ENCODE results near the gene RTBDN.

The RTBDN gene

DNA sequence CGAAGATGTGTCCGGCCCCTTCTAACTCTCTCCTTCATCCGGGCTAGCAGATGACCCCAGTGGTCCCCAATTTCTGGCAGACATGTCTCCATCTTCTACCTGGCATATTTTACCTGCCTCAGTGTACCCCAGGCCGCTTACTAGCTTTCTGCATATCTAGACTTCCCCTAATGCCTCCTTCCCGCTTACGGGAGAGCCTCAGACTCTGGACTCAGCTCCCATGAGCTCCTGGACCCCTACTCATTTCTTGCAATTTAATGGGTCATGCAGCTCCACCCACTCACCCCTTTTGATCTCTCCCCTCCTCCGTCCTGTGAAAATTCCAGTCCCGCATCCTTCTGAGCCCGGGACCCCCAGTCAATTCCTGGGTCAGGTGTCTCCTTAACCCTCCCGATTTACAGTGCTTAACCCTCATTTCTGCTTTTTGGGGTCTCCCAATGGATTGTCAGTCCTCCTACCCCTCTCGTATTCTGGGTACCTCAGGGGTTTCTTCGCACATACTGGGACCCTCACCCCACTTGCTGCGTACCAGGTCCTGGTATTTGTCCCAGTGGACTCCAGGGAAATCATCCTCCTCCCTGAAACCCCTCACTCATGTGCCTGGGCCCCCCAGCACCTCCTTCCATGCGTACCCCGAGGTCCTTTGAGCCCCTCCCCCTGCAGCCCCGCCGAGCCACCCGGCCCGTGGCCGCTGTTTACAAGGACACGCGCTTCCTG is 43.6 kb downstream of the RTBDN start:
- DNase-seq, result no peak

DNA sequence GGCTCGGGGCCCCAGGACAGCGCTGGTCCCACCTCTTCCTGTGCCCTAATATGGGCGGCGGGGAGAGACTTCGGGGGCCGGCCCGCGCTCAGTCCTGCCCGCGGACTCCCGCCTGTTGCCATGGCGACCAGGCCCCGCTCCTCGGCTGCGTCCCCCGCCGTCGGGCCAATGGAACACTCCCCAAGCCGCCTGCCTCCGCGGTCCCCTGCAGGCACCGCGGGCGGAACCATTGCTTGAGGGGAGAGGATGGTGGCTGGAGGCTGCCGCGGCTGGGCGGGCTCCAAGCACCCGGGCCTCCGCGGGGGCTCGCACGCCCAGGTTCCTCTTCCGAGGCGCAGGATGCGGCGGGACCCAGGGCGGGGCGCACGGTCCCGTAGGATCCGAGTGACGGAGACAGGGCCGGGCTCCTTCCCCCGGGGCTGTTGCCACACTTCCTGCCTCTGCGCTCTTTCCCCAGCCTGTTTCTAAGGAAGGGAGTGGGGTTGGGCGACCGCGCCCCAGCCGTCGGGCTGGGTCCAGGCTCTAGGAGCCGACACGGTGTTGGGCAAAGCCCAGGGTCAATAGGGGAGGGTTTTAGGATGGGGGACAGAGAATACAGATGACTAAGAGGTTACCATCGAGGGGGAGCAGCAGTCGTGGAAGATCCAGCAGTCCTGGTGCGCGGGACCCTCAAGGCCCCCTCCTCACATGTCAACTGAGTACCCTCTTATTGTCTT is 44.3 kb downstream of the RTBDN start:
- peak; percentile 98 for DNase-seq

DNA sequence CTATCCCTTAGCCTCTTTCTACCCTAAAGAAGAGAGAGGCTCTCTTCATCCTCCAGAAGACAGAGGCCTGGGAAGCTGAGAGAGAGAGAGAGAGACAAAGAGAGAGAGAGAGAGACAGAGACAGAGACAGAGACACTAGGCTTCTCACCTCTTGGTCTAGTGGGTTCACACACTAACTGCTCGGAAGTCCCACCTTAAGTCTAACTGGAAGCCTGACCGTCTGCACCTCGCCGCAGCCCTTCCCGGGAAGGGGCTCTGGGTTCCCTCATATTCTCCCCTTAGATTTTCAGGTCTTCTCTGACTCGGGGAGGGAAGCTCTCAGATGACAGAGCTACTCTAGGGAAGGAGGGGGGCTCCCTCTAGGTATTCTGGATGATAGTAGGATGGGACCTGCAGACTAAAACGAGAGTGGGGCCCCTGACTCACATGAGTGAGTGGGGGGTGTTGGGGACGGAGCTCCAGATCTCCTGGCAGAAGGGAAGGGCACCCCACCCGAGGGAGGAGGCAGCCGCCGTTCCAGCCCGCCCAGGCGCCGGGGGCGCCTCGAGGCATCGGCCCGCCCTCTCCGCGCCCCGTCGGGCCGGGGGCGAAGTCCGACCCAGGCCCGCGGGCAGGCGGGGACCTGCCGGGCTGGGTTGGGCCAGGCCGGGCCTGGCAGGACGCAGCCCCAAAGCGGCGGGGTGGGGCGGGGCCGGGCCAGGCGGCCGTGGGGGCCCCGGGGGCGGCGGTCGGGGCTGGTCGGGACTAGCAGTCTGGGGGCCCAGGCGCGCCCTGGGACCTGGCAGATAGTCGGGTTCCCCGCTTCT is 45.1 kb downstream of the RTBDN start:
- peak; percentile 72 for DNase-seq

DNA sequence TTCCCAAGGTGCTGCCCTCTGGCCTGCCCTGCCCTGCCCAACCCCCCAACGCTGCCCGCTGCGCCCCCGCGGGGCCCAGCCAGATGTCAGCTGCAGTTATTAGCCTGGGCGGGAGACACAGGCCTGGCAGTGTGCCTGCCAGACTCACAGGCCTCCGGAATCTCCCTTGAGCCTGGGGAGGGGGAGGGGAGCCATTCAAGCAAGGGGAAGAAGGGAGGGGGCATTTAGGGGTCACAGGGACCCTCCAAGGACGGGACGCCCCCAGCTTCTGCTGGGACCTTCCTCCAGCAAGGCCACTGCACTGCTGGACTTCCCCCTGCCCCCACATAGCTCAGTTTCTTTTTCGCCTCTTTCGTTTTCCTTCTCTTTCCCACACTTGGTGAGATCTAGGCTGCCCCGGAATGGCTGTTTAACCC is 45.7 kb downstream of the RTBDN start:
- peak; percentile 85 for DNase-seq

DNA sequence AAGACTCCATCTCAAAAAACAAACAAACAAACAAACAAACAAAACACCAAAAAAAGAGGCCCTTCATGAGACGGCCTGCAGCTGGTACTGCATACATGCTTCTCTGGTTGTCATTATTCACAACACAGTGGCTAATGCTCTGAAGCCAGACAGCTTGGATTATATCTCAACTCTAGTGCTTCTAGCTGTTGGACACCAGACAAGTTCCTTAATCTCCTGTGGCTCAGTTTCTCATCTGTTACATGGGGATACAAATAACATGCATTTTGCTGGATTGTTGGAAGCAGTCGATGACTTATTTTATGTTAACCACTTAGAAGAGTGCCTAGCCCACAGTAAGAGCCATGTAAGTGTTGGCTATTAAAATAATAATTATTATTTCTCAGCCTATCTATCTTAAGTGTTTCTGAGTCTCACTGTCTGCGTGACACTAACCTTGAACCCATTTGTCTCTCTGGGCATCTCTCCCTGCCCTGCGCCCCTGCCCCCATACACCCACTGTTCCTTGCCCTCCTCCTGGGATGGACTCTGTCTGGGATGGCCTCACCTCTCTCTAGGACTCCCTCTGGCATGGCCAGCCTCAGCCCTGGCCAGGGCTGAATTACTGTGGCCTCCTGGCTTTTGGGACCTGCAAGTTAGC is 46.2 kb downstream of the RTBDN start:
- DNase-seq, result no peak

DNA sequence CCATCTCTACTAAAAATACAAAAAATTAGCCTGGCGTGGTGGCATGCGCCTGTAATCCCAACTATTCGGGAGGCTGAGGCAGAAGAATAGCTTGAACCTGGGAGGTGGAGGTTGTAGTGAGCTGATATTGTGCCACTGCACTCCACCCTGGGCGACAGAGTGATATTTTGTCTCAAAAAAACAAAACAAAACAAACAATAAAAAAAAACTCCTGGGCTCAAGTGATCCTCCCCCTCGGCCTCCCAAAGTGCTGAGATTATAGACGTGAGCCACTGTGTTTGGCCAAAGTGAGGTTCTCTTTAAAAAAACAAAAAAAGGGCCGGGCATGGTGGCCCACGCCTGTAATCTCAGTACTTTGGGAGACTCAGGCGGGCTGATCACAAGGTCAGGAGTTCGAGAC is 46.9 kb downstream of the RTBDN start:
- DNase-seq, result no peak

DNA sequence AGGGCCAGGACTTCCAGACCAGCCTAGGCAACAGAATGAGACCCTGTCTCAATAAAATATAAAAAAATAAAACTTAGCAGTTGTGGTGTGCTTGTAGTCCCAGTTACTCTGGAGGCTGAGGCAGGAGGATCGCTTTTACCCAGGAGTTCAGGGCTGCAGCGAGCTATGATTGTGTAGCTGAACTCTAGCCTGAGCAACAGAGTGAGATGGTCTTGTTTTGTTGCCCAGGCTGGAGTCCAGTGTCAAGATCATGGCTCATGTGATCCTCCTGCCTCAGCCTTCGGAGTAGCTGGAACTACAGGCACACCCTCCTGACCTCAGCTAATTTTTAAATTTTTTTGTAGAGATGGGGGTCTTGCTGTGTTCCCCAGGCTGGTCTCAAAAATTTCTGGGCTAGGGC is 47.4 kb downstream of the RTBDN start:
- no peak for DNase-seq

DNA sequence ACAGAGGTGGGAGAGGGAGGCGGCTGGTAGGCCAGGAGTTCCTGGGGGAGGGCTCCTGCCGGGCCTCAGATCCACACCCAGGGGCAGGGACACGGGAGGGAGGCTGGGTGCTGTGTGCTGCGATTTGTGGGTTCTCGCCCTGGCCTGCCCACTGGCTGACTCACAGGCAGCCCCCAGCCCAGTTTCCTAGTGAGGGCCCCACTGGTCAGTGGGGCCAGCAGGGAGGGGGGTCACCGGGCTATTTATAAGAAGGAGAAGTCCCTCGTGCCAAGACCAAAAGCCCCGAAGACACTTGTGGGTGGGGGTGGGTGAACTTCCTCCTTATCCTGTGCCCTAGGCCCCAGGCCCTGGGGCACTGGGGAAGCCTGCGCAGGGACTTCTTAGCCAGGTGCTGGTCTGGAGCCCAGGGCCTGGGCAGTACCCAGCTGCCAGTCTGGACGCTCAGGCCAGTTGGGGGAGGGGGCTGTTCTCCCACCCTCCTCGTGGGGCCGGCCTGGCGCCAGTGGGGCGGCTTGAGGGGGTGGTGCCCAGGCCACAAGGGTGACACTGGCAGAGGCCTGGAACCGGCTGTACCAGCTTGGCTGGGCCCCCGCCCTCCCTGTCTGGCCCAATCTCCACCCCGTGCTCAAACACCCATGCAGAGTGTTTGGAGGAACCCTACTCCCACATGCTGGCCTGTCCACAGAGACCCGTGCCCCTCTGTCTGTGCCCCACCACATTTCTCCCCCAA is 48.1 kb downstream of the RTBDN start:
- DNase-seq, result peak; percentile 53

DNA sequence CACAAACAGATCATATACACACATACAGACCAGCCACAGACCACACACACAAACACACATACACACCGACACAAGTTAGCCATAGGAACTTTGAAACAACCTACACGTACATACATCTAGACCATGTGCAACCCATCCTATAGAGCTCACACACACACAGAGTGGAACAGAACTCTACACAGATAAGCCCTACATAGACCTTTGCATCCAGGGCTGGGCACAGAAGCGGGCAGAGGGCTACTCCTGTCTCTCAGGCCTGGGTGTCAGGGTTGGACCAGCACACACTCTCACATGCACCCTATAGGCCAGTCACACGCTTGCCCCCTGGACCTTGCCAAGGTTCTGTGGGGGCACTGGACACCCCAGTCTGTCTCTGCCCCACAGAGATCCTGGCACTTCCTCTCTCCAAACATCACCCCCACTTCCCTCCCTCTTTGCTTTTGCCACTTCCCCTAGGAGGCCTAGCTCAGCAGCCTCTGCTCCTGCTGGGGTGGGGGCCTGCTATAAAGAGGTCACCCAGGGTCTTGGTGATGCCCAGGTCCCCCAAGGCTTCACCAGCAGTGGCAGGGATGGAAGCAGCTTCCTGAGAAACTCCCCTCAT is 48.8 kb downstream of the RTBDN start:
- no peak for DNase-seq

DNA sequence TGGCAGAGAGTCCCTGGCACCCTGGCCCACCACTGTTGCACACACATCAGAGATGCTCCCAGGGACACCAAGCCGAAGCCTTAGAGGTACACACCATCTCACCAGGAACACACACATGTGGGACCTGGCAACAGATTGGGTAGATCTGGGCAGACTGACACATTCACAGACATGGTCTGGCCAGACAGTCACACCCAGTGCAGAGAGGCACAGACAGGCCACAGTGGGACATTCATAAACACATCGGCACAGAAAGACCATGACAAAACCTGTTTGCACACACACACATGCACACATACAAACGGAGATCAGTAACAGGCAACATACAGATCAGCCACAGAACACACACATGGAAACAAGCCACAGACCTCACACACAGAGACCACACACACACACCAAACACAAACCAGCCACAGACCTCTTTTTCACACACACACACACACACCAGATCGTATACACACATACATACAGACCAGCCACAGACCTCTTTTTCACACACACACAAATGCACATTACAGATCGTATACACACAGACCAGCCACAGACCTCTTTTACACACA is 49.4 kb downstream of the RTBDN start:
- DNase-seq, result peak; percentile 83

DNA sequence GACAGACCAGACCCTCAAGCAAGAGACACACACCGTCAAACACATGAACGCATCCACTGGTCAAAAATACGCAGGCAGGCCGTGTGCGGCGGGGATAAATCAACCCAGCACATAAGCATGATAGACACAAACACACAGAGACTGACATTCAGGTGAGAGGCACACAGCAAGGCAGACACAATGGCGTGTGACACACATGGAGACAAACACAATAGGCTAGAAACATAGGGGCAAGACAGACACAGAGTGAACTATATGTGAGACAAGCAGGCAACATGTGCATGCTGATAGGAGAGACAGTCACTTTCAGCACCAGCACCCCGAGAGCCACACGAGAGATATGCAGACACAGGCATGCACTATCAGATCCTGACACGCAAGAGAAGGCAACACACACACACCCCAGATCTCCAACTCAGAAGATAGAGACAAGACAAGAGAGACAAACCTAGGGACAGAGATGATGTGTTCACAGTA is 49.9 kb downstream of the RTBDN start:
- DNase-seq, result peak; percentile 54

DNA sequence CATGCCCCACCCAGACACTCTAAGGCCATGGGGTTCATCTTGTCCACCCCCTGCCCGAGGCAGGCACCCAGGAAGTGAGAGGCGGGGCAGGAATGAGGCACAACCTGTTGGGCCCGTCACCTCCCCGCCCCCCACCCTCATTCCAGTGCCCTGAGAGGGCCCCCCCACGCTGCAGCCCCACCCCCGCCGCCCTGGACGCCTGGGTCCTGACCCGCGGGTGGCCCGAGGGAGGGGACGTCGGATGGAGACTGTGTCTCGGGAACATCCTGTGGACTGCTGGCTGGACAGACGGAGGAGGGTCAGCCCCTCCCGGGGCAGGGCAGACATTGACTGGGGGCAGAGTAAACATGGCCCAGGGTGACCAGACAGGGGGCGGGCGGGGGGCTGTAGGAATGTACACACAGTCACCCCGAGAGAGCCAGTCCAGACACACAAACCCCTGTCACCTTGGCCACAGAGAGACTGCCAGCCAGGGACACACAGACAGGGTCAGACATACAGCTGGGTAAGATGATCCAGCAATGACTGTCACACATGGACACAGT is 50.5 kb downstream of the RTBDN start:
- DNase-seq, result peak; percentile 57

DNA sequence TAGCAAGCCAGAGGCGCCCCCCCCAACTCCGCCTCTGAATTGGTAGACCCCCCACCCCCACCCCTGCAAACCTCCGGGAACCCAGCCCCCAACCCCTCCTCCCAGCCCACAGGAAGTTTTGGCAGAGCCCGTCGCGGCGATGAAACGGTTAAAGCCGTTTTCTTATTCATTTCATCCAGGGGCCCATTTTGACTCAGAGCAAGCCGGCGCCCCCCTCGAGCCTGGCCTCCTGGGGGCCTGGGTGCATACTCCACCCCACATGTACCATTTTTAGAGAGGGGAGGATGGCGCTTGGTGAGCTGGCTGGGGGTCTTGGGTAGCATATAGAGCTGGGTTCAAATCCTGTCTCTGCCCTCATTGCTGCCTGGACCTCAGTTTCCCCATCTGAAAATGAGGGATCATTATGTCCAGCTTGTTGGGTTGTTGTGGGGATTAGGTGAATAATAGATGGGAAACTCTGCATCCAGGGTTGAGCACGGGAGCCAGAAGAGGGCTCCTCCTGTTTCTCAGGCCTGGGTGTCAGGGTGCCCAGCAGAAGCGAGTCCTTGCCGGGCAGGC is 51.0 kb downstream of the RTBDN start:
- DNase-seq, result peak; percentile 47

DNA sequence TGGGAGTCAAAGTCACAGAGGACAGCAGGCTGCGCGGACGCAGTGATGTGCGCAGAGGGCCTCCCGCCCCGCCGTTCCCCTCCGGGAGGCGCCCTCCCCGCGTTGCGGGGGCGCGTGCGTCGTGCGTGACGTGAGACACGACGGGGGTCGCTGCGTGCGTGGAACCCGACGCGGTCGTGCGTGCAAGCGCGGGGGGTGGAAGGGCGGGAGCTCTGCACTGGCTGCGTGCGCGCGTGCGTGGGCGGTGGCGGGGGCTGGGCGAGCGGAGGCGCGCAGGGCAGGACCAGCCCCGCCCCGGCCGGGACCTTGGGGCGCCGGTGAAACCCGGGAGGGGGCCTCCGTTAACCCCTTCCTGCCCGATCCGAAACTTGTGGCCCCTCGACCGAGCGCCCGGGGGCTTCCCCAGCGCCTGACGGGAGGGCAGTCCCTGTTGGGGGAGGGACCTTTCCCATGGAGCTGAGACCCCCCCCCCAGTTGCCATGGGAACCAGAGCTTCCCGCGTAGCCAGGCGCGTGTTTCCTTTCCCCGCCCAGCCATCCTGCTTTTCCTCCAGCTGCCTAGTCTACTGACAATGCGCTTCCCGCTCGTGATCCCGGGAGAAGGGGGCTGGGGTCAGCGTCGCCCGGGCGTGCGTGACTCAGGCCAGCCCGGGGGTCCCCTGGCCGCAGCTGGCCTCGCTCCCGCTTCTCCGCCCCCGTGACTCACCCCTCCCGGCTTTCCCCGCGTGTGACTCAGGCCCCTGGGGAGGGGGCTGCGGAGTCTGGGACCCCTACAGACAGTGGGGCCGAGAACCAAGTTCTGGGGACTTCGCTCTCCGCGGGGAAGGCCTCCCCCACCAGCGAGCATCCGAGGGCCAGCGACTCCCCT is 51.7 kb downstream of the RTBDN start:
- peak; percentile 94 for DNase-seq

DNA sequence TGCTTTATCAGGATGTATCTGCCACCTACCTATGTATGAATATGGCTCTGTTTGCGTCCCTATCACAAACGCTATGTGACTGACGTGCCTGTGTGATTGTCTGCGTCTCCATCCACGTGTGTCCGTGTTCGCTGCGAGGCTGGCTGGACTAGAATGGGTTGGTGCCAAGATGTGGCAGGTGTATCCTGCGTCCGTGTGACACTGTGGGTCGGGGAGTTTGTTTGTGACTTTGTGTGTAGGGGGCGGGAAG is 52.3 kb downstream of the RTBDN start:
- DNase-seq, result no peak

DNA sequence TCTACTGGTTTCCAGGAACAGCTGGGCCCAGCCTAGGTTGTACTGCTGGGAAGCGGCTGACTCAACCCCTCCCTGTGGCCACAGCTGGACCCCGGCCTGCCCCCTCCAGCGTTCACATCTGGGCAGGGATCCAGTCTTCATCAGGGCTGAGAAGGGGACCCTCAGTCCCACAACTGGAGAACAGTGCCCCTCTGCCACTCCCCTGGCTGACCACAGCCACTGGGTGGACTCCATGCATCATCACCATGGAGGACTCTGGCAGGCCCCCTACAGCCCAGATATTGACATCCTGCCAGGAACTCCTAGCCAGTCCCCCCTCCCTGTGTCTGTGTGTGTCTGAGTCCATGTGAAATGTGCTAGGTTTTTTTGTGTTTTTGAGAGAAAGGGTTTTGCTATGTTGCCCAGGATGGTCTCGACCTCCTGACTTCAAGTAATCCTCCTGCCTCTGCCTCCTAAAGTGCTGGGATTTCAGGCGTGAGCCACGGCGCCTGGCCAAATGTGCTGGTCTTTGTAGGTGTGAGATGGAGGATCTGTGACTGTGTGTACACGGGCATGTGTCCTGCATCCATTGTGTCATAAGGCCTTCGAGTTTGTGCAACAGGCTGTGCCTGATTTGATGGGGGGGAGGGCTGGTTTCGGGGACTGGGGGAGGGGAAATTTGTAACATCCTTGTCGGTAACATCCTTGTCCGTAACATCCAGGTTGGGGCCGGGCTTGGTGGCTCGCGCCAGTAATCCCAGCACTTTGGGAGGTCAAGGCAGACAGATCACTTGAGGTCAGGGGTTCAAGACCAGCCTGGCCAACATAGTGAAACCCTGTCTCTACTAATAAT is 55.0 kb downstream of the RTBDN start:
- DNase-seq, result no peak

DNA sequence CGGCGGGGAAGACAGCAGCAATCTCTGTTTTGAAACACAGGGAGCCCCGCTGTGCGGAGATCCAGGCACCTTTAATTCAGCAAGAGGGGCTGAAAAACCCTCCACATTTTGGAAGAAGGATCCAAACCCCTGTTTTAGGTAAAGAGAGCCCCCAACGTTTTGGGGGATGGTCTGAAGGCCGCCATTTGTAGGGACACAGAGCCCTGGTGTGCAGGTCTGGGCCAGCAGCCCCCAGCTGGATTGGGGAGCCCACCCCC is 55.5 kb downstream of the RTBDN start:
- no peak for DNase-seq

DNA sequence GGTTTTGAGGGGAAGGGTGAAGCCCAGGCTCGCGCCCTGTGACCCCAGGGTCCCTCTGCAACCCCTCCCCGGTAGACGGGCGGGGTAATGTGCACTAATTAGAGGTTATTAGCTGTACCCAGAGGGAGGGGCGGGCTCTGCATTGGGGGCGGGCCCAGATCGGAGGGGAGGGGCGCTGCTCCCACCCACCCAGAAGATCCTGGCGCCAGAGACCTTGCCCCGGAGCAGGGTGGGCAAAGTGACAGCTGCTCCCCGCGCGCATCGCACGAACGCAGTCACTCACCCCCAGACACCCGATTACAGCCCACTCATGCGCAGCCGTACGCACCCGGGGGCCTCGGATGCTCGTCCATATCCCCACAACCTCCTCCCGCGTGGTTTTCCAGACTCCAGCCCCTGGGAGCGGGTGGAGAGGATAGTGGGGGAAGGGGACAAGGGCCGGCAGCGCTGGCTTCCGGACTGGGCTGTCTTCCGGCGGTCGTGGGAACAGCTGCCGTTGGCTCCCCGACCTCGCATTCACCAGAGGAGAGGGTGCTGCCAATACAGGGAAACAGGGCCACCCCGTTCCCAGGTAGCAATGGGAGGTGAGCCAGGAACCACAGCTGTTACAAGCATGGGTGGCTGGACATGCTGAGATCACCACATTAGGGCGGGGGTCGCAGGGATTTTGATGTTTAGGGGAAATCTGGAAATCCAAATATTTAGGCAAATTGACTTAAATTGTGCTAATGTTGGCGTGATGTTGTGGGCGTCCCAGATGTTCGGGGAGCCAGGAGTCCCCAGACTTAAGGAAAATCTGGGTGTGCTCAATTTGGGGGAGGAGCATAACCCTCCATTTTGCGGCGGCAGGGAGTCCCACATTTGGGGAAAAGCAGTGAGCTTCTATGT is 56.1 kb downstream of the RTBDN start:
- peak; percentile 62 for DNase-seq

All from CD4-positive, alpha-beta T cell treated with Interleukin-21 for 1 hour (primary cell).